Nephron progenitor cell (in vitro differentiated cells): ENCODE measurements around the gene ZNF575.

ENCODE experiments used
- DNase-seq: peaks from one replicate; pipeline ENCODE4 v3.0.0; 2021
- H3K27ac Mint-ChIP-seq: 2 replicates; pipeline ENCODE4 v1.8.0; 2021; ENCODE audit warnings: mild to moderate bottlenecking, moderate library complexity, mixed read lengths
- H3K27me3 Mint-ChIP-seq: 2 replicates; pipeline ENCODE4 v1.8.0; 2021; ENCODE audit warnings: mild to moderate bottlenecking, low read depth, mixed read lengths; ENCODE audit not compliant: poor library complexity
- H3K36me3 Mint-ChIP-seq: 2 replicates; pipeline ENCODE4 v1.8.0; 2021; ENCODE audit warnings: low read depth, mixed read lengths
- H3K4me1 Mint-ChIP-seq: 2 replicates; pipeline ENCODE4 v1.8.0; 2021; ENCODE audit warnings: mixed read lengths
- H3K4me3 Mint-ChIP-seq: 2 replicates; pipeline ENCODE4 v1.8.0; 2021; ENCODE audit warnings: mild to moderate bottlenecking, moderate library complexity, mixed read lengths
- H3K9me3 Mint-ChIP-seq: 2 replicates; pipeline ENCODE4 v1.8.0; 2021; ENCODE audit warnings: mild to moderate bottlenecking, moderate library complexity, mixed read lengths
- CTCF ChIP-seq: fragments of 200-600 bp; sonication (generic); IDR thresholded peaks from 2 replicates; pipeline ENCODE4 v1.5.0; 2021; ENCODE audit warnings: antibody characterized with exemption

The ZNF575 gene

GRCh38 chr19:43489979-43490599 lies 42.9 kb upstream of the ZNF575 start:
- Mint-ChIP-seq H3K36me3 (peaks cover 6% of the 10 kb centered on the region), H3K4me1 (peaks cover 18% of the 10 kb centered on the region), H3K4me3 (no peak overlapping the region), H3K27ac (peak overlapping the region; percentile 16), H3K27me3 (peaks cover 6% of the 10 kb centered on the region), H3K9me3 (no peaks in the 10 kb centered on the region)
- no peak for TF ChIP-seq CTCF
- DNase-seq: no peak

GRCh38 chr19:43490759-43491158 lies 42.2 kb upstream of the ZNF575 start:
- H3K36me3 Mint-ChIP-seq: peaks cover 9% of the 10 kb centered on the region
- no peak for DNase-seq
- H3K4me3 Mint-ChIP-seq: no peak overlapping the region
- H3K9me3 Mint-ChIP-seq: no peaks in the 10 kb centered on the region
- TF ChIP-seq CTCF: no peak
- H3K4me1 Mint-ChIP-seq: peaks cover 18% of the 10 kb centered on the region
- H3K27ac Mint-ChIP-seq: no peak overlapping the region
- peaks cover 6% of the 10 kb centered on the region for H3K27me3 Mint-ChIP-seq

GRCh38 chr19:43495082-43495481 lies 37.9 kb upstream of the ZNF575 start:
- Mint-ChIP-seq H3K4me1 (peaks cover 26% of the 10 kb centered on the region), H3K27ac (no peak overlapping the region), H3K36me3 (peaks cover 28% of the 10 kb centered on the region), H3K9me3 (no peaks in the 10 kb centered on the region), H3K4me3 (no peak overlapping the region), H3K27me3 (peaks cover under 1% of the 10 kb centered on the region)
- no peak for DNase-seq
- TF ChIP-seq CTCF: no peak

GRCh38 chr19:43496960-43497359 lies 36.0 kb upstream of the ZNF575 start:
- no peak for TF ChIP-seq CTCF

GRCh38 chr19:43498233-43498842 lies 34.6 kb upstream of the ZNF575 start:
- Mint-ChIP-seq H3K4me1 (peaks cover 44% of the 10 kb centered on the region), H3K9me3 (no peaks in the 10 kb centered on the region), H3K36me3 (peaks cover 36% of the 10 kb centered on the region), H3K4me3 (peak overlapping the region; percentile 28), H3K27ac (peak overlapping the region; percentile 5), H3K27me3 (peaks cover 33% of the 10 kb centered on the region)
- no peak for TF ChIP-seq CTCF
- DNase-seq: no peak

More at GRCh38 chr19:43496960-43497359, 36.0 kb upstream of the ZNF575 start:
- H3K36me3 Mint-ChIP-seq: peaks cover 31% of the 10 kb centered on the region
- H3K4me3 Mint-ChIP-seq: no peak overlapping the region
- H3K4me1 Mint-ChIP-seq: peaks cover 30% of the 10 kb centered on the region
- DNase-seq: no peak
- no peaks in the 10 kb centered on the region for H3K9me3 Mint-ChIP-seq
- peak overlapping the region; percentile 68 for H3K27ac Mint-ChIP-seq
- H3K27me3 Mint-ChIP-seq: peaks cover 19% of the 10 kb centered on the region

- Mint-ChIP-seq H3K27ac (peak overlapping the region; percentile 73), H3K27me3 (peaks cover 40% of the 10 kb centered on the region), H3K4me3 (peak overlapping the region; percentile 26), H3K9me3 (no peaks in the 10 kb centered on the region), H3K36me3 (peaks cover 36% of the 10 kb centered on the region), H3K4me1 (peaks cover 51% of the 10 kb centered on the region)
- DNase-seq: no peak
- no peak for TF ChIP-seq CTCF
Observed at GRCh38 chr19:43499042-43499441, 33.9 kb upstream of the ZNF575 start.
